ENCODE results near the gene MOSMO.
A peak's percentile ranks its signal among the peaks of the same experiment; 100 is the strongest.
"Not testable (repeated sequence)": the region's sequence is repeated elsewhere in the genome, so short reads cannot be mapped to it uniquely, and the experiment has no call there.

MOSMO gene

GRCh38 chr16:22098405-22099255 lies 90.7 kb downstream of the MOSMO start:
- DNase-seq, result peak; percentile 85

- DNase-seq, result no peak
Observed at GRCh38 chr16:22099256-22099975, 91.5 kb downstream of the MOSMO start.

- DNase-seq, result no peak
Observed at GRCh38 chr16:22103441-22103840, 95.5 kb downstream of the MOSMO start.

- no peak for DNase-seq
Observed at GRCh38 chr16:22109258-22109898, 101.5 kb downstream of the MOSMO start.

- DNase-seq, result not testable (repeated sequence)
Observed at GRCh38 chr16:22111629-22112028, 103.7 kb downstream of the MOSMO start.

- DNase-seq, result no peak
Observed at GRCh38 chr16:22116095-22116700, 108.3 kb downstream of the MOSMO start.

GRCh38 chr16:22117609-22118008 lies 109.7 kb downstream of the MOSMO start:
- no peak for DNase-seq

- DNase-seq, result no peak
Observed at GRCh38 chr16:22120440-22120839, 112.5 kb downstream of the MOSMO start.

- no peak for DNase-seq
Observed at GRCh38 chr16:22122239-22122638, 114.3 kb downstream of the MOSMO start.

GRCh38 chr16:22123146-22123545 lies 115.2 kb downstream of the MOSMO start:
- peak; percentile 45 for DNase-seq

GRCh38 chr16:22123759-22124490 lies 116.0 kb downstream of the MOSMO start:
- no peak for DNase-seq

GRCh38 chr16:22124583-22125284 lies 116.8 kb downstream of the MOSMO start:
- no peak for DNase-seq

- no peak for DNase-seq
Observed at GRCh38 chr16:22126037-22126558, 118.2 kb downstream of the MOSMO start.

- DNase-seq, result not testable (repeated sequence)
Observed at GRCh38 chr16:22128537-22128936, 120.6 kb downstream of the MOSMO start.

GRCh38 chr16:22130528-22130927 lies 122.6 kb downstream of the MOSMO start:
- DNase-seq, result no peak

- no peak for DNase-seq
Observed at GRCh38 chr16:22132801-22133200, 124.9 kb downstream of the MOSMO start.
